HepG2 (cell line): ENCODE results near the gene ACP7. TPM values are rescaled to one million over a fixed set of nuclear protein-coding genes. Genes with fewer than 3 reads are reported as not detected.

Experiments
- ARID5B ChIP-seq: IDR thresholded peaks from 2 replicates; pipeline ENCODE4 v1.4.0; 2020; ENCODE audit warnings: mild to moderate bottlenecking, missing genetic modification reagents
- CAMTA2 ChIP-seq: sonication (generic); formaldehyde crosslinking; IDR thresholded peaks from 2 replicates; pipeline ENCODE4 v1.4.0; 2020; ENCODE audit warnings: mild to moderate bottlenecking, missing genetic modification reagents, borderline replicate concordance
- CREB3 ChIP-seq: sonication (generic); formaldehyde crosslinking; IDR thresholded peaks from 2 replicates; pipeline ENCODE4 v1.5.0; 2020; ENCODE audit warnings: missing genetic modification reagents
- ELF3 ChIP-seq: IDR thresholded peaks from 2 replicates; pipeline ENCODE4 v1.6.1; 2016; ENCODE audit warnings: missing genetic modification reagents, missing compliant biosample characterization
- HOMEZ ChIP-seq: IDR thresholded peaks from 2 replicates; pipeline ENCODE4 v1.6.1; 2016; ENCODE audit warnings: low read depth
- JARID2 ChIP-seq: sonication (generic); formaldehyde crosslinking; IDR thresholded peaks from 2 replicates; pipeline ENCODE4 v1.8.1; 2023; ENCODE audit warnings: missing genetic modification reagents, inconsistent platforms; ENCODE audit not compliant: insufficient replicate concordance
- KDM4B ChIP-seq: sonication (generic); formaldehyde crosslinking; IDR thresholded peaks from 2 replicates; pipeline ENCODE4 v1.4.0; 2020; ENCODE audit warnings: missing genetic modification reagents
- KLF12 ChIP-seq: sonication (generic); formaldehyde crosslinking; IDR thresholded peaks from 2 replicates; pipeline ENCODE4 v1.4.0; 2020; ENCODE audit warnings: missing genetic modification reagents, borderline replicate concordance
- MIXL1 ChIP-seq: IDR thresholded peaks from 2 replicates; pipeline ENCODE4 v1.6.1; 2016
- MXD3 ChIP-seq: IDR thresholded peaks from 2 replicates; pipeline ENCODE4 v1.6.1; 2016; ENCODE audit warnings: mild to moderate bottlenecking, missing biosample characterization, missing genetic modification reagents
- NR1H2 ChIP-seq: sonication (generic); formaldehyde crosslinking; IDR thresholded peaks from 2 replicates; pipeline ENCODE4 v1.8.1; 2022; ENCODE audit warnings: low read depth, missing genetic modification reagents, borderline replicate concordance
- SIN3A ChIP-seq: IDR thresholded peaks from 2 replicates; pipeline ENCODE4 v1.6.1; 2011; ENCODE audit warnings: low read depth, mild to moderate bottlenecking, control low read depth, low read length, borderline replicate concordance
- SMAD3 ChIP-seq: sonication (generic); formaldehyde crosslinking; IDR thresholded peaks from 2 replicates; pipeline ENCODE4 v1.4.0; 2020; ENCODE audit warnings: missing genetic modification reagents
- SOX13 ChIP-seq, 3 experiments: fragments of 450-650 bp in 1 of 3; sonication (generic) in 1 of 3; formaldehyde crosslinking in 1 of 3; IDR thresholded peaks in 2 of 3; conservative IDR thresholded peaks in 1 of 3; 2 replicates each; pipeline versions ENCODE4 v1.5.0 to v1.6.1; 2016 to 2020; ENCODE audit warnings: antibody characterized with exemption in 1 of 3, mild to moderate bottlenecking in 1 of 3, missing compliant biosample characterization in 1 of 3, missing genetic modification reagents in 1 of 3, moderate library complexity in 1 of 3
- YEATS2 ChIP-seq: sonication (generic); formaldehyde crosslinking; IDR thresholded peaks from 2 replicates; pipeline ENCODE4 v1.4.0; 2020; ENCODE audit warnings: missing genetic modification reagents, borderline replicate concordance
- ZFP36L1 ChIP-seq: sonication (generic); formaldehyde crosslinking; IDR thresholded peaks from 2 replicates; pipeline ENCODE4 v1.8.0; 2022; ENCODE audit warnings: mild to moderate bottlenecking, missing genetic modification reagents, moderate library complexity
- ZNF225 ChIP-seq: sonication (generic); formaldehyde crosslinking; IDR thresholded peaks from 2 replicates; pipeline ENCODE4 v1.4.0; 2020; ENCODE audit warnings: mild to moderate bottlenecking, missing genetic modification reagents
- ZNF337 ChIP-seq: sonication (generic); formaldehyde crosslinking; IDR thresholded peaks from 2 replicates; pipeline ENCODE4 v1.5.1; 2020; ENCODE audit warnings: missing genetic modification reagents, low read depth, mild to moderate bottlenecking, borderline replicate concordance
- ZNF558 ChIP-seq: sonication (generic); formaldehyde crosslinking; IDR thresholded peaks from 2 replicates; pipeline ENCODE4 v1.9.0; 2022; ENCODE audit warnings: mild to moderate bottlenecking, missing genetic modification reagents, borderline replicate concordance
- ZNF737 ChIP-seq: sonication (generic); formaldehyde crosslinking; IDR thresholded peaks from 2 replicates; pipeline ENCODE4 v1.5.0; 2020; ENCODE audit warnings: missing genetic modification reagents, mild to moderate bottlenecking, borderline replicate concordance
- ZNF776 ChIP-seq: sonication (generic); formaldehyde crosslinking; IDR thresholded peaks from 2 replicates; pipeline ENCODE4 v1.4.0; 2020; ENCODE audit warnings: mild to moderate bottlenecking, missing genetic modification reagents
- ZNF879 ChIP-seq: sonication (generic); formaldehyde crosslinking; IDR thresholded peaks from 2 replicates; pipeline ENCODE4 v1.8.1; 2023; ENCODE audit warnings: missing genetic modification reagents
- ZSCAN9 ChIP-seq: IDR thresholded peaks from 2 replicates; pipeline ENCODE4 v1.6.1; 2016; ENCODE audit warnings: borderline replicate concordance
- polyA plus RNA-seq, 8 experiments: library from polyadenylated mRNA; depleted of rRNA in 3 of 8; stranded (reverse) in 7 of 8; unstranded in 1 of 8; fragments of >200 nt; fragmentation: Illumina TruSeq in 4 of 8; extraction: Trizol in 4 of 8; gene quantifications; 2 replicates each; pipeline versions ENCODE4 v1.2.1 to v1.2.3, GENCODE V29; 2011 to 2016; ENCODE audit warnings: low read depth in 4 of 8, missing spikeins in 1 of 8, mixed read lengths in 1 of 8; ENCODE audit not compliant: insufficient read depth in 1 of 8
- total RNA-seq, 5 experiments: library from RNA; depleted of rRNA; stranded (reverse); fragments of >200 nt; fragmentation: Illumina TruSeq; extraction: Trizol; gene quantifications; 2 replicates each; pipeline ENCODE4 v1.2.3, GENCODE V29; 2016; ENCODE audit warnings: low read depth in 1 of 5

The ACP7 gene
- total and polyA plus RNA-seq, 2 of the 13 experiments (the other 11 are each of a cell fraction or from before 2014, with no cell fraction given): not detected

- TF ChIP-seq SOX13 (IDR thresholded peaks at IDR 0.05) (no peak), SOX13 (CRISPR knock-in tag; conservative IDR thresholded peaks at IDR 0.05 in 1 of 2, IDR thresholded peaks at IDR 0.05 in 1 of 2) (no peak), KDM4B (CRISPR knock-in tag) (0 out of 2 replicates have a peak, but pooled peaks have one; percentile 15), MXD3 (CRISPR knock-in tag) (no peak), KLF12 (CRISPR knock-in tag) (no peak), CREB3 (CRISPR knock-in tag) (no peak), JARID2 (CRISPR knock-in tag) (no peak), ZNF558 (CRISPR knock-in tag) (no peak), HOMEZ (no peak), NR1H2 (CRISPR knock-in tag) (no peak), ZNF879 (CRISPR knock-in tag) (no peak), SMAD3 (no peak), YEATS2 (CRISPR knock-in tag) (peak; percentile 43; the same call in 1 of the 2 replicates), ZFP36L1 (CRISPR knock-in tag) (no peak), SIN3A (peak; percentile 34; the same call in 1 of the 2 replicates), MIXL1 (CRISPR knock-in tag) (peak; percentile 35; the same call in 1 of the 2 replicates), ZNF337 (no peak), ZNF737 (CRISPR knock-in tag) (no peak), ELF3 (no peak), ZSCAN9 (CRISPR knock-in tag) (no peak), ZNF776 (0 out of 2 replicates have a peak, but pooled peaks have one; percentile 31), CAMTA2 (CRISPR knock-in tag) (no peak), ARID5B (CRISPR knock-in tag) (peak; percentile 31; the same call in 1 of the 2 replicates), ZNF225 (no peak)
Observed at GRCh38 chr19:39126312-39127187, 42.4 kb downstream of the ACP7 start (continued).
